ENCODE results near the gene ITPKC. TPM values are rescaled to one million over a fixed set of nuclear protein-coding genes. Genes with fewer than 3 reads are reported as not detected.

Gene ITPKC
- total RNA-seq, 4 donors from 2014 or later, result 18.3 to 49.7 (median 25.1) TPM

DNA sequence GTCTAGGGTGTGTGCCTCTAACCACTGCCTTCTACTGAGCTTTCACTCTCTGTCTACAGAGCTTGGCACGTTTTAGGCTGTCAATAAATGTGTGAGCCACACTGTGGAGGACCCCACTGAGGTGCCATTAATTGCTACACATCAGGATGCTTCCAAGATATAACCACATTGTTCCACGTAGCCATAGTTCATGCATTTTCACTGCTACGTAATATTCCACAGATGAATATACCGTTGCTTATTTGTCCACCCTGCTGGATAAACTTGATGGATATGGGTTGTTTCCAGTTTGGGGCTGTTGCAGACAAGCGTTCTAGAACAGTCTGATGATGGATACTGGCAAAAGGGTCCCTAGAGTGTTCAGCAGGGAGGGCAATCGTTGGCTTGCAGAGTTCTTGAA lies 15.2 kb upstream of the ITPKC start:
- Histone ChIP-seq H3K27me3 (no peaks in the 10 kb centered on the region), H3K4me3 (replicated peaks in 1 of 3) (no peak overlapping the region), H3K36me3 (peaks cover 31 to 35% of the 10 kb centered on the region in 2 donors), H3K27ac (no peak overlapping the region), H3K9me3 (no peaks in the 10 kb centered on the region), H3K4me1 (no peaks in the 10 kb centered on the region)
- WGBS, 2 donors, result 95 to 98% methylated on average over 6 of the region's 6 CpGs
- no peak for DNase-seq
- intact Hi-C loops (cut with DNase I), result no loop called here
- TF ChIP-seq, protein P1, sequence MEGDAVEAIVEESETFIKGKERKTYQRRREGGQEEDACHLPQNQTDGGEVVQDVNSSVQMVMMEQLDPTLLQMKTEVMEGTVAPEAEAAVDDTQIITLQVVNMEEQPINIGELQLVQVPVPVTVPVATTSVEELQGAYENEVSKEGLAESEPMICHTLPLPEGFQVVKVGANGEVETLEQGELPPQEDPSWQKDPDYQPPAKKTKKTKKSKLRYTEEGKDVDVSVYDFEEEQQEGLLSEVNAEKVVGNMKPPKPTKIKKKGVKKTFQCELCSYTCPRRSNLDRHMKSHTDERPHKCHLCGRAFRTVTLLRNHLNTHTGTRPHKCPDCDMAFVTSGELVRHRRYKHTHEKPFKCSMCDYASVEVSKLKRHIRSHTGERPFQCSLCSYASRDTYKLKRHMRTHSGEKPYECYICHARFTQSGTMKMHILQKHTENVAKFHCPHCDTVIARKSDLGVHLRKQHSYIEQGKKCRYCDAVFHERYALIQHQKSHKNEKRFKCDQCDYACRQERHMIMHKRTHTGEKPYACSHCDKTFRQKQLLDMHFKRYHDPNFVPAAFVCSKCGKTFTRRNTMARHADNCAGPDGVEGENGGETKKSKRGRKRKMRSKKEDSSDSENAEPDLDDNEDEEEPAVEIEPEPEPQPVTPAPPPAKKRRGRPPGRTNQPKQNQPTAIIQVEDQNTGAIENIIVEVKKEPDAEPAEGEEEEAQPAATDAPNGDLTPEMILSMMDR (IDR thresholded peaks at IDR 0.05), result no peak
- TF ChIP-seq POLR2A (IDR thresholded peaks at IDR 0.05), result no peak

DNA sequence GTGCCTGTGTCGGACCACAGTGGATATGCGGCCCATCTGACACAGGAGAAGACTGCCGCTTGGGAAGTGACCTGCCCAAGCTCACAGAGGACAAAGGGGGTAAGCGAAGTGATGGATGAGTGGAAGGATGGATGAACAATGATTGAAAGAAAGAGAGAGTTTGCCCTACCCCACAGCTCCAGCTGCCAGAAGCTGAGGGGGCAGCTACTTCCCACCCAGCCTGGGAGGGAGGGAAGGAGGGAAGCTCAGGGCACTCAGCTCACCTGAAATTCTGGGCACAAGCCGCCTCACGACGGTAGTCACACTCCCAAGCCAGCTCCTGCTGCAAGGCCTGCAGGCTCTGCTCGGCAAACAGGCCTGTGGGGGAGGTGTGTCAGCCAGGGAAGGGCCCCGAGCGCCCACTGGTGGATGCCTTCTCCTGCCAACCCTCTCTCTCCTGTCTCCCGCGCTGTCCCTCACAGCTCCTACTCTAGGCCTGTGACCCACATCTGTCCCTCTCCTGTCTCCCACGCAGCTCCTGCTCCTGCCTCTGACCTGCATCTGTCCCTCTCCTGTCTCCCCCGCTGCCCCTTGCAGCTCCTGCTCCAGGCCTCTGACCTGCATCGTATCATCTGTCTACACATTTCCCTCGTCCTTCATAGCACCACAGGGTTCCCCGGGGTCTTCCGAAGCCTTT lies 14.4 kb upstream of the ITPKC start:
- intact Hi-C loops (cut with DNase I), result no loop called here
- DNase-seq, result no peak
- peaks cover 31 to 35% of the 10 kb centered on the region in 2 donors for H3K36me3 ChIP-seq

DNA sequence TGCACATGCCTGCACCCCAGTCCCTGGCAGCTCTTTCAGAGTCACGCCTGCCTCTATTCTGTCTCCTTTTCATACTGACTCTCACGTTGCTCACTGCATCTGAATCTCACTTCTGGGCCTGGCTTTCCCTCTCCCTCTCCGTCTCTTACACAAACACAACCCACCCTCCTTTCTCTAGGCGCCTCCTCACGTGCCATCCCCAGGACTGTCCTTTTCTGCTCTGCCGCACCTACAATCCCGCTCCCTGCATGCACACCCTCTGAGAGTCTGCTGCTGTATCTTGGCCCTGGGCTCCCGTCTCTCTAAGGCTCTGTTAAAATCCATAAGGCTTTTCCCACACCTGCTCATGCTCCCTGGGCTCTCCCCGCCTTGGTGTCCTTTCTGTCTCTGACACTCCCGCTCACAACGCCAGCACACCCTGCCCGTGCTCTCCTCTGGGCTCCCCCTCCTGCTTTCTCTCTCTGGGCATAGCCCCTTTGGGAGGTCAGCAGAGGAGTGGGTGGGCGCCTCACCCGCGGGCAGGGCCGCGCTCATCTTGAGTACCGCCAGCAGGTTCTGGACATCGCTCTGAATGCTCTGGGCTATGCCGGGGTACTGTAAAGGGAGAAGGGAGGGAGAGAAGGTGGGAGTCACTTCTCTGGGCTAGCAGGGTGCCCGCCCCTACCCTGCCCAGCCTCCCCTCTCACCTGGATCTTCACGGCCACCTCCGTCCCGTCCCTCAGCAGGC lies 13.7 kb upstream of the ITPKC start:
- H3K27ac ChIP-seq, result no peak overlapping the region
- intact Hi-C loops (cut with DNase I), result no loop called here
- no peak overlapping the region for H3K4me3 ChIP-seq (replicated peaks in 1 of 3)
- no peaks in the 10 kb centered on the region for H3K4me1 ChIP-seq
- H3K9me3 ChIP-seq, result no peaks in the 10 kb centered on the region
- peaks cover 31 to 41% of the 10 kb centered on the region in 2 donors for H3K36me3 ChIP-seq
- DNase-seq, result no peak
- 92 to 94% methylated on average over 21 to 24 of the region's 24 CpGs for WGBS, 2 donors
- H3K27me3 ChIP-seq, result no peaks in the 10 kb centered on the region
- TF ChIP-seq POLR2A (IDR thresholded peaks at IDR 0.05), result no peak
- TF ChIP-seq, protein P1 (IDR thresholded peaks at IDR 0.05), result no peak

More for the DNA sequence above, 14.4 kb upstream of the ITPKC start:
- TF ChIP-seq, protein P1 (IDR thresholded peaks at IDR 0.05), result no peak
- no peak overlapping the region for H3K27ac ChIP-seq
- H3K4me1 ChIP-seq, result no peaks in the 10 kb centered on the region
- H3K27me3 ChIP-seq, result no peaks in the 10 kb centered on the region
- WGBS, 2 donors, result 81 to 86% methylated on average over 17 to 18 of the region's 18 CpGs
- no peaks in the 10 kb centered on the region for H3K9me3 ChIP-seq
- no peak overlapping the region for H3K4me3 ChIP-seq (replicated peaks in 1 of 3)

DNA sequence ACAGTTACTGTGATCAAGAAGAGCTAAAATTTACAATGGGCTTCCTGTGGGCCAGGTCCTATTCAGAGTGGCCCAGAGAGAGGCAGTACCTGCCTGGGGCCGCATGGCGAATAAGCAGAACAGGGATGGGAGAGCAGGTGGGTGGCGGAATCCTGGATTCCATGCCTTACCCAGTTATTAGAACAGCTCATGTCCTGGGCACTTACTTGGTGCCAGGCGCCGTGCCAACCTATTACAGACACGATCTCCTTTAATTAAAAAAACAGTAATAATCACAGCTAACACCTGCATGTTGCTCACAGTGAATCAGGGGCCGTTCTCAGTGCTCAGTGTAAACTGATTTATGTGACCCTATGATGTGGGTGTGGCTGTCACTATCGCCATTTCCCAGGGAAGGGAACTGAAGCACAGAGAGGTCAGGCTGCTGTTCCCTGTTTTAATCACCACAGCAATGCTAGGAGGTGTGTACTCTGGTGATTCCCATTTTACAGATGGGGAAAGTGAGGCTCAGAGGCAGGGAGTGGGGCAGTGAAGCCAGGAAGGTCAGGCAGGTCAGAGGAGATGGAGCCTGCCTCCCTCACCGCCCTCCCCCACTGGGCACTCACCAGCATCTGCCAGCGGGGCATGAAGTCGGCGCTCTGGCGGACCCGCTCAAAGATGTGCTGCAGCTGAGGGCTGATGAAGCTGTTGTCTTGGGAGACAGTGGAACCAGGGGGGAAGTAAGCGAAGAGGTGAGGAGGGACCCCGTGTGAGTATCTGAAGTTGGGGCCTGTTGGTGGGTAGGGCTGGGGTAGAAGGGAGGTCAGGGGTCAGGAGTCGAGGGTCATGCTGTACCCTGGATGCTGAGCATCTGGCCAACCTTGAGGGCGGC lies 12.2 kb upstream of the ITPKC start:
- peaks cover 31 to 54% of the 10 kb centered on the region in 2 donors for H3K36me3 ChIP-seq
- H3K27me3 ChIP-seq, result no peaks in the 10 kb centered on the region
- no peak for TF ChIP-seq POLR2A (IDR thresholded peaks at IDR 0.05)
- TF ChIP-seq, protein P1 (IDR thresholded peaks at IDR 0.05), result no peak
- DNase-seq, result no peak
- no peaks in the 10 kb centered on the region for H3K9me3 ChIP-seq
- no peaks in the 10 kb centered on the region for H3K4me1 ChIP-seq
- 89 to 94% methylated on average over 18 of the region's 18 CpGs for WGBS, 2 donors
- no peak overlapping the region for H3K27ac ChIP-seq
- no peak overlapping the region for H3K4me3 ChIP-seq (replicated peaks in 1 of 3)
- intact Hi-C loops (cut with DNase I), result no loop called here
